Measurements from ENCODE around the gene MRPL12. TPM values are rescaled to one million over a fixed set of nuclear protein-coding genes. Genes with fewer than 3 reads are reported as not detected.

The MRPL12 gene
- total RNA-seq, 1 experiment from 2014 or later = 14.1 TPM

- DNase-seq (ENCODE audit: low read depth) = no peak
These were observed 1.7 kb upstream of the MRPL12 start for GRCh38 chr17:81701288-81702071.

GRCh38 chr17:81703747-81704654, 834 bp downstream of the MRPL12 start:
- DNase-seq (ENCODE audit: low read depth) = no peak

- no peak for DNase-seq (ENCODE audit: low read depth)
These were observed 2.5 kb downstream of the MRPL12 start for GRCh38 chr17:81705518-81706231.

GRCh38 chr17:81706232-81706611, 3.1 kb downstream of the MRPL12 start:
- DNase-seq (ENCODE audit: low read depth) = no peak

GRCh38 chr17:81706757-81707624, 3.8 kb downstream of the MRPL12 start:
- no peak for DNase-seq (ENCODE audit: low read depth)

- no peak for DNase-seq (ENCODE audit: low read depth)
These were observed 4.8 kb downstream of the MRPL12 start for GRCh38 chr17:81707725-81708646.

GRCh38 chr17:81708739-81709185, 5.6 kb downstream of the MRPL12 start:
- DNase-seq (ENCODE audit: low read depth) = no peak

GRCh38 chr17:81710514-81711308, 7.5 kb downstream of the MRPL12 start:
- no peak for DNase-seq (ENCODE audit: low read depth)

- DNase-seq (ENCODE audit: low read depth) = peak; percentile 88
These were observed 8.8 kb downstream of the MRPL12 start, which contains the start of gene SLC25A10 for GRCh38 chr17:81711814-81712467. TSS of gene SLC25A10 (plus strand) at chr17:81712284. CDS start at chr17:81712427, 143 bp downstream.

GRCh38 chr17:81712468-81713003, 9.4 kb downstream of the MRPL12 start:
- peak; percentile 50 for DNase-seq (ENCODE audit: low read depth)

GRCh38 chr17:81713004-81713555, 9.9 kb downstream of the MRPL12 start:
- DNase-seq (ENCODE audit: low read depth) = peak; percentile 35

GRCh38 chr17:81713556-81714411, 10.6 kb downstream of the MRPL12 start:
- no peak for DNase-seq (ENCODE audit: low read depth)

GRCh38 chr17:81714412-81715106, 11.4 kb downstream of the MRPL12 start:
- DNase-seq (ENCODE audit: low read depth) = no peak

- DNase-seq (ENCODE audit: low read depth) = no peak
These were observed 12.1 kb downstream of the MRPL12 start for GRCh38 chr17:81715107-81715871.

- DNase-seq (ENCODE audit: low read depth) = no peak
These were observed 12.9 kb downstream of the MRPL12 start for GRCh38 chr17:81715872-81716673.
